Gastrocnemius medialis (tissue), 4 donors: Measurements from ENCODE around the gene GRID1. TPM values are rescaled to one million over a fixed set of nuclear protein-coding genes. Genes with fewer than 3 reads are reported as not detected.

Experiments
- ATAC-seq, 2 donors: fragments of 150-250 bp; one replicate each; pipeline ENCODE4 v1.9.1; 2016
- DNase-seq, 2 donors: peaks; one replicate each; pipeline ENCODE4 v3.0.0-alpha.2; 2019
- H3K27ac ChIP-seq, 4 donors: fragments of 200-600 bp; sonication (generic); 1 replicate in 1 of 4; 2 replicates in 3 of 4; pipeline ENCODE4 v1.5.1; 2016 to 2018; ENCODE audit warnings: mild to moderate bottlenecking in 2 of 4, moderate library complexity in 1 of 4
- H3K27me3 ChIP-seq, 3 donors: fragments of 200-600 bp; sonication (generic) in 2 of 3; 1 replicate in 1 of 3; 2 replicates in 2 of 3; pipeline versions ENCODE4 v1.5.1 to v1.6.0; 2016 to 2019; ENCODE audit warnings: mild to moderate bottlenecking in 1 of 3, moderate library complexity in 1 of 3
- H3K36me3 ChIP-seq, 2 donors: fragments of 200-600 bp; sonication (generic) in 1 of 2; one replicate each; pipeline ENCODE4 v1.5.1; 2017 to 2018
- H3K4me1 ChIP-seq, 2 donors: fragments of 200-600 bp; sonication (generic) in 1 of 2; one replicate each; pipeline ENCODE4 v1.5.1; 2016 to 2017; ENCODE audit warnings: mild to moderate bottlenecking in 2 of 2
- H3K4me3 ChIP-seq, 4 donors: fragments of 200-600 bp; sonication (generic) in 3 of 4; 1 replicate in 1 of 4; 2 replicates in 3 of 4; pipeline ENCODE4 v1.5.1; 2016 to 2019; ENCODE audit warnings: mild to moderate bottlenecking in 2 of 4
- H3K9me3 ChIP-seq, 3 donors: fragments of 200-600 bp; sonication (generic) in 2 of 3; 1 replicate in 1 of 3; 2 replicates in 2 of 3; pipeline ENCODE4 v1.5.1; 2016 to 2019
- CTCF ChIP-seq, 5 experiments: fragments of 450-650 bp in 3 of 5; fragments of 200-600 bp in 2 of 5; sonication (generic) in 2 of 5; IDR thresholded peaks in 4 of 5; conservative IDR thresholded peaks in 1 of 5; 1 replicate in 4 of 5; 2 replicates in 1 of 5; pipeline ENCODE4 v1.5.1; 2016 to 2019; ENCODE audit warnings: antibody characterized with exemption in 5 of 5, mild to moderate bottlenecking in 3 of 5, moderate library complexity in 3 of 5
- POLR2A ChIP-seq, 2 donors: fragments of 450-650 bp; IDR thresholded peaks; one replicate each; pipeline ENCODE4 v1.6.1; 2017; ENCODE audit warnings: antibody characterized with exemption in 2 of 2, mild to moderate bottlenecking in 2 of 2, moderate library complexity in 2 of 2
- in situ Hi-C, 4 donors: fragments of 200-750 bp; cut with MboI; loops; one replicate each; pipeline versions ENCODE4 v1.15.0 to v1.8.0; 2017; ENCODE audit warnings: low sequenced_read_pairs in 4 of 4
- intact Hi-C: fragments of 100-400 bp; cut with DNase I; formaldehyde crosslinking; loops from one replicate; pipeline ENCODE4 v1.15.1; 2023; ENCODE audit warnings: low total_unique reads
- total RNA-seq, 4 donors: library from RNA; depleted of rRNA; stranded (reverse); fragments of >200 nt; gene quantifications; one replicate each; pipeline versions ENCODE4 v1.1.0 to v1.2.3, GENCODE V29; 2016

Gene GRID1
- total RNA-seq, 4 donors from 2014 or later, result 0.17 to 1.4 (median 0.79) TPM

GRCh38 chr10:85611093-85611740 lies 755.4 kb downstream of the GRID1 start:
- H3K4me3 ChIP-seq, result no peak overlapping the region
- in situ Hi-C loops, result no loop called here
- H3K27ac ChIP-seq, result no peak overlapping the region
- no peaks in the 10 kb centered on the region for H3K9me3 ChIP-seq
- no peaks in the 10 kb centered on the region for H3K27me3 ChIP-seq
- intact Hi-C loops, result no loop called here
- ATAC-seq (no peak), DNase-seq (no peak)
- H3K4me1 ChIP-seq, result no peaks in the 10 kb centered on the region
- TF ChIP-seq CTCF (IDR thresholded peaks at IDR 0.05 in 4 of 5, conservative IDR thresholded peaks at IDR 0.05 in 1 of 5), result no peak
- no peak for TF ChIP-seq POLR2A (IDR thresholded peaks at IDR 0.05)
- H3K36me3 ChIP-seq, result no peaks in the 10 kb centered on the region

GRCh38 chr10:85610381-85611092 lies 756.1 kb downstream of the GRID1 start:
- intact Hi-C loops, result no loop called here
- Histone ChIP-seq H3K4me3 (no peak overlapping the region), H3K9me3 (no peaks in the 10 kb centered on the region), H3K27me3 (no peaks in the 10 kb centered on the region), H3K36me3 (no peaks in the 10 kb centered on the region), H3K4me1 (no peaks in the 10 kb centered on the region), H3K27ac (no peak overlapping the region)
- ATAC-seq, result no peak
- TF ChIP-seq POLR2A (IDR thresholded peaks at IDR 0.05) (no peak), CTCF (IDR thresholded peaks at IDR 0.05 in 4 of 5, conservative IDR thresholded peaks at IDR 0.05 in 1 of 5) (no peak)
- in situ Hi-C loops, result no loop called here
- DNase-seq, result no peak

- DNase-seq, result no peak
- no peak for TF ChIP-seq CTCF (IDR thresholded peaks at IDR 0.05 in 4 of 5, conservative IDR thresholded peaks at IDR 0.05 in 1 of 5)
- H3K27me3 ChIP-seq, result no peaks in the 10 kb centered on the region
- ATAC-seq, result no peak
- H3K9me3 ChIP-seq, result no peaks in the 10 kb centered on the region
- intact Hi-C loops (no loop called here), in situ Hi-C loops (no loop called here)
- no peak overlapping the region for H3K4me3 ChIP-seq
- H3K4me1 ChIP-seq, result no peaks in the 10 kb centered on the region
- H3K36me3 ChIP-seq, result no peaks in the 10 kb centered on the region
- no peak overlapping the region for H3K27ac ChIP-seq
Measured at GRCh38 chr10:85609509-85609908, 757.1 kb downstream of the GRID1 start.

- in situ Hi-C loops, result no loop called here
- Histone ChIP-seq H3K27me3 (no peaks in the 10 kb centered on the region), H3K4me3 (no peak overlapping the region), H3K36me3 (no peaks in the 10 kb centered on the region), H3K9me3 (no peaks in the 10 kb centered on the region), H3K27ac (no peak overlapping the region), H3K4me1 (no peaks in the 10 kb centered on the region)
- no peak for TF ChIP-seq CTCF (IDR thresholded peaks at IDR 0.05 in 4 of 5, conservative IDR thresholded peaks at IDR 0.05 in 1 of 5)
- TF ChIP-seq POLR2A (IDR thresholded peaks at IDR 0.05), result no peak
- intact Hi-C loops, result no loop called here
- ATAC-seq (no peak), DNase-seq (no peak)
Measured at GRCh38 chr10:85608706-85609105, 757.9 kb downstream of the GRID1 start.
